ENCODE data around the gene LRP1B. TPM values are rescaled to one million over a fixed set of nuclear protein-coding genes. Genes with fewer than 3 reads are reported as not detected.

The LRP1B gene
- total RNA-seq, 1 donor from 2014 or later = 0.38 TPM

- Histone ChIP-seq H3K36me3 (ENCODE audit: control insufficient read depth, insufficient read depth, low read length) (no peaks in the 10 kb centered on the region), H3K4me3 (ENCODE audit: low read depth, low read length) (no peak overlapping the region), H3K27me3 (ENCODE audit: control insufficient read depth, insufficient read depth, low read length) (no peaks in the 10 kb centered on the region)
- TF ChIP-seq, protein P1, sequence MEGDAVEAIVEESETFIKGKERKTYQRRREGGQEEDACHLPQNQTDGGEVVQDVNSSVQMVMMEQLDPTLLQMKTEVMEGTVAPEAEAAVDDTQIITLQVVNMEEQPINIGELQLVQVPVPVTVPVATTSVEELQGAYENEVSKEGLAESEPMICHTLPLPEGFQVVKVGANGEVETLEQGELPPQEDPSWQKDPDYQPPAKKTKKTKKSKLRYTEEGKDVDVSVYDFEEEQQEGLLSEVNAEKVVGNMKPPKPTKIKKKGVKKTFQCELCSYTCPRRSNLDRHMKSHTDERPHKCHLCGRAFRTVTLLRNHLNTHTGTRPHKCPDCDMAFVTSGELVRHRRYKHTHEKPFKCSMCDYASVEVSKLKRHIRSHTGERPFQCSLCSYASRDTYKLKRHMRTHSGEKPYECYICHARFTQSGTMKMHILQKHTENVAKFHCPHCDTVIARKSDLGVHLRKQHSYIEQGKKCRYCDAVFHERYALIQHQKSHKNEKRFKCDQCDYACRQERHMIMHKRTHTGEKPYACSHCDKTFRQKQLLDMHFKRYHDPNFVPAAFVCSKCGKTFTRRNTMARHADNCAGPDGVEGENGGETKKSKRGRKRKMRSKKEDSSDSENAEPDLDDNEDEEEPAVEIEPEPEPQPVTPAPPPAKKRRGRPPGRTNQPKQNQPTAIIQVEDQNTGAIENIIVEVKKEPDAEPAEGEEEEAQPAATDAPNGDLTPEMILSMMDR (IDR thresholded peaks at IDR 0.05; ENCODE audit: insufficient read depth, low read length, poor library complexity, severe bottlenecking) = no peak
- DNase-seq (ENCODE audit: low read depth) = no peak
Measured at GRCh38 chr2:141015341-141016047, 1115.3 kb downstream of the LRP1B start.

DNA sequence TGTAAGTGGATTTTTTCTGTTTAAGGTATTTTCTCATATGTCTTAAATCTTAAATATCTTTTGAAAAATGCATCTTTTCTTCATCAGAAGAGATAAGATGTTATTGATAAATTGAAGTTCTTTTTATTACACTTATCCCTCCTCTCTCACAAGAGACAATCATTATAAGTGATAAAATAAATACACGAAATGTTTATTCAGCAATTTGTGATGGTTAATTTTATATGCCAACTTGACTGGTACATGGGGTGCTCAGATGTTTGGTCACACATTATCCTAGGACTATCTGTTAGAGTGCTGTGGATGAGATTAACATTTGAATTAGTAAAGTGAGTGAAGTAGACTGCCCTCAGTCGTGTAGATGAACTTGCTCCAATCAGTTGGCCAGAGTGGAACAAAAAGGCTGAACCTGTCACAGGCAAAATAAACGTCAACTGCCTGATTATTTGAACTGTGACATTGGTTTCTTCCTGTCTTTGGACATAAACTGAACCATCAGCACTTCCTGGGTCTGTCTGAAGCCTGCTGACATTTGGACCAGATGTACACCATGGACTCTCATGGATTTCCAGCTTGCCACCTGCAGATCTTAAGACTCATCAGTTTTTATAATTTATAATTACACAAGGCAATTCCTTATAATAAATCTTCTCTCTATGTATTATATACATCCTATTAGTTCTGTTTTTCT lies 1126.7 kb downstream of the LRP1B start:
- no peaks in the 10 kb centered on the region for H3K36me3 ChIP-seq (ENCODE audit: control insufficient read depth, insufficient read depth, low read length)
- H3K27me3 ChIP-seq (ENCODE audit: control insufficient read depth, insufficient read depth, low read length) = no peaks in the 10 kb centered on the region
- H3K4me3 ChIP-seq (ENCODE audit: low read depth, low read length) = no peak overlapping the region
- TF ChIP-seq, protein P1 (IDR thresholded peaks at IDR 0.05; ENCODE audit: insufficient read depth, low read length, poor library complexity, severe bottlenecking) = no peak
- DNase-seq (ENCODE audit: low read depth) = no peak

GRCh38 chr2:141001750-141002149 lies 1129.1 kb downstream of the LRP1B start:
- no peaks in the 10 kb centered on the region for H3K27me3 ChIP-seq (ENCODE audit: control insufficient read depth, insufficient read depth, low read length)
- no peaks in the 10 kb centered on the region for H3K36me3 ChIP-seq (ENCODE audit: control insufficient read depth, insufficient read depth, low read length)
- TF ChIP-seq, protein P1 (IDR thresholded peaks at IDR 0.05; ENCODE audit: insufficient read depth, low read length, poor library complexity, severe bottlenecking) = no peak
- H3K4me3 ChIP-seq (ENCODE audit: low read depth, low read length) = no peak overlapping the region
- no peak for DNase-seq (ENCODE audit: low read depth)

- Histone ChIP-seq H3K4me3 (ENCODE audit: low read depth, low read length) (no peak overlapping the region), H3K36me3 (ENCODE audit: control insufficient read depth, insufficient read depth, low read length) (no peaks in the 10 kb centered on the region), H3K27me3 (ENCODE audit: control insufficient read depth, insufficient read depth, low read length) (no peaks in the 10 kb centered on the region)
- no peak for DNase-seq (ENCODE audit: low read depth)
- TF ChIP-seq, protein P1 (IDR thresholded peaks at IDR 0.05; ENCODE audit: insufficient read depth, low read length, poor library complexity, severe bottlenecking) = no peak
Measured at GRCh38 chr2:140998577-140998976, 1132.2 kb downstream of the LRP1B start.

DNA sequence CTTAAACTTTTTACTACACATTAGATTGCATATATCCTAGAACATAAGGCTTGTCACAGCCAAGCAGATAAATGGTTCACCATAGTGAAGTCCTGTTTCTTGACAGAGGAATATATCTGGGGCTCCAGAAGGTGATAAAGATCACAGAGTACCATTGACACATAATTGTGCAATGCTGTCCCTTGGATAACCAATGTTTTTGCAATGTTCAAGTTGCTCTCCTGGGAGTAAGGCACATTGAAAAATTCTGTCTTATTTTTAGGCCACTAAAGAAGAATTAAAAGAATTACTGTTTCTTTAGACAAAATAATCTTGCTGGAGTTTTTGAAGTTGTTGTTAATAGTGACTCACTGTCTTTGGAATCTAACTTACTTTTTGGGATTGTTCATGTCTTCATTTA lies 1132.8 kb downstream of the LRP1B start:
- Histone ChIP-seq H3K36me3 (ENCODE audit: control insufficient read depth, insufficient read depth, low read length) (no peaks in the 10 kb centered on the region), H3K27me3 (ENCODE audit: control insufficient read depth, insufficient read depth, low read length) (no peaks in the 10 kb centered on the region), H3K4me3 (ENCODE audit: low read depth, low read length) (no peak overlapping the region)
- TF ChIP-seq, protein P1 (IDR thresholded peaks at IDR 0.05; ENCODE audit: insufficient read depth, low read length, poor library complexity, severe bottlenecking) = no peak
- no peak for DNase-seq (ENCODE audit: low read depth)

Data from kidney epithelial cell (primary cell).